ENCODE data around the gene MS4A18. TPM values are rescaled to one million over a fixed set of nuclear protein-coding genes. Genes with fewer than 3 reads are reported as not detected.

The MS4A18 gene
- total RNA-seq, 4 donors from 2014 or later, result not detected

GRCh38 chr11:60769273-60769672 is 44.8 kb downstream of the MS4A18 start:
- TF ChIP-seq CTCF (IDR thresholded peaks at IDR 0.05; ENCODE audit: low read depth), result no peak

- no peak for TF ChIP-seq CTCF (IDR thresholded peaks at IDR 0.05; ENCODE audit: low read depth)
Observed at GRCh38 chr11:60769811-60770210, 45.3 kb downstream of the MS4A18 start.

GRCh38 chr11:60771146-60771545 is 46.6 kb downstream of the MS4A18 start:
- no peak for TF ChIP-seq CTCF (IDR thresholded peaks at IDR 0.05; ENCODE audit: low read depth)

DNA sequence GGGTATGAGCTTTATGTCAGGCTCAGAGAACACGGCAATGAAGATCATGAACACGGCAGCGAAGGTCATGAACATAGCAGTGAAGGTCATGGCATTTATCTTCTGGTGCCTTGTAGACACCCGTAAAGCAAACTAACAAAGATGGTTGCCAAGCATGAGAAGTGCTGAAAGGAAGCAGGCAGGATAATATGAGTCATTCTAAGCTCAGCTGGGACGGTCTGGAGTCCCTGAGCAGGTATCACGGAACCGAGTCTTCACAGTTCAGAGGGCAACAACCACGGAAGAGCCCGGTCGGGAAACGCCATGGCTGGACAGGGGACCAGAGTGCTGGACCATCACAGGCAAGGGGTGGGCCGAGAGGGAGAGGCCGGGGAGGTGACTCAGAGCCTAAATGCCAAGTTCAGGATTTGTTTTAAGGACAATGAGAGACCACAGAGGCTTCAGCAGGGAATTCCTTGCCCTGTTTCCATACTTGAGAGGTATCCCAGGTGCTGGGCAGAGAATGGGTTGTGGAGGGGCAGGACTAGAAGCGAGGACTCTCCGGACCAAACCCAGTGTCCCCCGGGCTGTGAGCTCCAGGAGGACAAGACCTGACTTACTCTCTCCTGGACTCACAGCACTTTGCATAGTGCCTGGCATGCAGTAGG is 47.5 kb downstream of the MS4A18 start:
- TF ChIP-seq CTCF (IDR thresholded peaks at IDR 0.05; ENCODE audit: low read depth), result no peak

DNA sequence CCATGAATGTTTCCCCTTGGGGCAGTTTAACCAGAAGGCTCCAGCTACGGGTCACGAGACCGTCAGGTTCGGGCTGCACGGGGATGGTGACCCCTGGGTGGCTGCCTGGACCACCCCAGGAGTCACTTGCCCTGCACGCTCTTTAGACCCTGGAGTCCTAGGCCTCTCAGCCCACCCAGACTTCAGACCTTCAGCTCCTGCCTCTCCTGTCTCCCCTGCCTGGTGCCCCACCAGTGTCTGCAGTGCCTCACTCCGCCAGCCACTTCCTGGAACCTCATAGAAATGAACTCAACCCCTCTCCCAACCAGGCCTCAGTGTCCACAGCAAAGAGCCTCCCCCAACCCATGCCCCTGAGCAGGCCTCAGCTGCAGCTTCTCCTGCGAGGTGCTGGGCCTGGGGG is 48.1 kb downstream of the MS4A18 start:
- no peak for TF ChIP-seq CTCF (IDR thresholded peaks at IDR 0.05; ENCODE audit: low read depth)

- TF ChIP-seq CTCF (IDR thresholded peaks at IDR 0.05; ENCODE audit: low read depth), result no peak
Observed at GRCh38 chr11:60774726-60775125, 50.2 kb downstream of the MS4A18 start.

DNA sequence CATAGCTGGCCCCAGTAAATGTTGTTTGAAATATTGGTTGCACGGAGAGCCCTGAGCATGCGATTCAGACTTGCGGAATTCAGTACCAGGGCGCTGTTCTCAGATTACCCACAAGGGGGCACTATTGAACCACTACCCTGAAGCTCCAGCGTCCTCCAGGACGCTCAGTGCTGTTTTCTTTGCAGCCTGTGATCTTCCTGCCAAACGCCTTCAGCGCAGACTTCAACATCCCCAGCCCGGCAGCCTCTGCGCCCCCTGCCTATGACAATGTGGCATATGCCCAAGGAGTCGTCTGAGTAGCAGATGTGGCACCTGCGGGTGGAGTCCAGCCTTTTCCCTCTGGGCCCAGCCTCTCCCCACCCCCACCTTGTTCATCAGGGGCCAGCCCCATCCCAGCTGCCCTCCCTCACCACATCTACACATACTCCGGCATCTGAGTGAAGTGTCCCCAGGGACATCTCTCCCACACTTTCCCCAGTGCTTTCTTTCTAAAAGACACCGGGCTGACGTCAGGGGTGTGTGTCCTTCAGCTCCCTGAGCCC is 51.0 kb downstream of the MS4A18 start:
- no peak for TF ChIP-seq CTCF (IDR thresholded peaks at IDR 0.05; ENCODE audit: low read depth)
